GM12864 (cell line): Measurements from ENCODE around the gene STPG3.
A peak's percentile ranks its signal among the peaks of the same experiment; 100 is the strongest.

Experiments
- DNase-seq: peaks from one replicate; pipeline ENCODE4 v3.0.0-alpha.2; 2011; ENCODE audit warnings: low read depth
- H3K4me3 ChIP-seq: 2 replicates; pipeline ENCODE4 v1.5.1; 2011; ENCODE audit warnings: mild to moderate bottlenecking, low read depth, low read length, control low read depth
- CTCF ChIP-seq: IDR thresholded peaks from 2 replicates; pipeline ENCODE4 v1.5.1; 2011; ENCODE audit warnings: low read depth, mild to moderate bottlenecking, moderate library complexity, low read length, control low read depth, inconsistent platforms; ENCODE audit errors: missing control alignments

STPG3 gene

GRCh38 chr9:137299938-137300337 is 48.9 kb downstream of the STPG3 start:
- H3K4me3 ChIP-seq = no peak overlapping the region; the same call in 1 of the 2 replicates
- no peak for DNase-seq
- no peak for TF ChIP-seq CTCF

DNA sequence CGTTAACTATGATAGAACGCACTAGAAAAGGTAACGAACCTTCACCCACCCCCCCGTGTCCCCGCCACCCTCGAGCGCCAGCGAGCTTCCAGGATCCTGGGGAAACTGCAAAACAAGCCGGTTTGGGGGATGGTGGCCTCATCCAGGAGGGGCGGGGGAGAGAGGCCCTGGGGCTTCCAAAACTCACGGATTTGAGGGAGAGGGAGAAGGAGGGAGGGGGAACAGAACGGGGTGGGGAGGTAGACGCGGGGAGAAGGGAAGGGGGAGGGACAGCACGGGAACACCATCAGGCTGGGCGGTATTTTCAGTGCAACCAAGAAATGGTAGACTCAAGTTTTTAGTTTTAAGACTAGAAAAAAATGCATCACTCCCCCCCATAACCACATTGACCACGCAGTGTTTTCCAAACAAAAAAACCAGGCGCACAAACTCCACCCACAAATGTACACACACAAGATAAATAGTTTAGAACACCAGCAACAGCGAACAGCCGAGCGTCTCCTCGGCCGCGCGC is 49.5 kb downstream of the STPG3 start:
- TF ChIP-seq CTCF = no peak
- DNase-seq = no peak
- H3K4me3 ChIP-seq = peak overlapping the region; percentile 37

DNA sequence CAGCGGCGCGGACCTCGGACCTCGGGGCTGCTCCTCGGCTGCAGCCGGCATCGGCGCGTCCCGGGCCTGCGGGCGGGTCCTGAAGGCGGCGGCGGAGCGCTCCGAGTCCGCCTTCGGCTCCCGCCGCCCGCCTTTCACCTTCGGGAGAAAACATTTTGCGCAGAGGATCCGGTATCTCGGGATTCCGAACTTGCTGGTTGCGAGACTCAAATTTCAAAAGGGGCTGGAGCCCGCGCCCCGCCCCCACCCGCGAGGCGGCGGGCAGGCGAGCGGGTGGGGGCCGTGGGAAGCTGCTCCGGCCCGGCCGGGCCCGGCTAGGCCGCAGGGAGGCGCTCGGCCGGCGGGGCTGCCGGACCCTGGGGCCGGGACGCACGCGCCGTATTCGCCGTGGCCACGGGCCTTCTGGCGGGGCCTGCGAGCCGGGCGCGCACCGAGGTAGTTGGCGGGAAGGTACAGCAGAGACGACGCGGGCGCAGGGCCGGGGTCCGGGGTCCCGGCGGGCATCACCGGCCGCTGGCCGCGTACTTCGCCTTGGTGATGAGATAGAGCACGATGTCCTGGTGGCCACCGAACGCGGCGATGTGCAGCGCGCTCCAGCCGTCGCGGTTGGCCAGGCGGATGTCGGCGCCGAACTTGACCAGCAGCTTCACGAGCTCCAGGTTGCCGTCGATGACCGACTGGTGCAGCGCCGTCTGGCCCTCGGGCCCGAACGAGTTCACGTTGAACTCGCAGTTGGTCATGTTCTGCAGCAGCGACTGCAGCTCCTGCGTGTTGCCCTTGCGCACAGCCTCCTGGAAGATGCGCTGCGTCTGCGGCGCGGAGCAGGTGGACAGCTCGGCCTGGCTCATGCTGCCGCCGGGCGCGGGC is 50.2 kb downstream of the STPG3 start:
- no peak for TF ChIP-seq CTCF
- DNase-seq = no peak

DNA sequence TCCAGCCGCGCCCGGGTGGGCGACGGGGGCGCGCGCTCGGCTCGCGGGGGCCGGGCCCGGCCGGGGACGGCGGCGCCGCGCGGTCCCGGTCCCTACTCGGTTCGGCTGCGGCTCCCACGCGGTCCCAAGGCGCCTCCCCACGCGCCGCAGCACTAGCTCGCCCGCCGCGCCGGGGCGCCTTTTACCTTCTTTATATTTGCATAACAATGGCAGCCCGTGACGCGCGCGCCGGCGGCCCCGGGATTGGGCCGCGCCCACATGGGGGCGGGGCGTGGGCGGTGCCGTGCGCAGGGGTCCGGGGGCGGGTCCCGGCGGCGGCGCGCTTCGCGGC is 51.0 kb downstream of the STPG3 start, which contains the start of gene NRARP:
Gene NRARP, minus strand, starts transcription at position 154 of the 331 bp plus-strand sequence. CDS start 343 bp downstream, outside the sequence.
- H3K4me3 ChIP-seq = peak within 1 kb of the TSS; percentile 53
- no peak for TF ChIP-seq CTCF
- DNase-seq = no peak

More for the DNA sequence above, 50.2 kb downstream of the STPG3 start:
- peak overlapping the region; percentile 50 for H3K4me3 ChIP-seq

GRCh38 chr9:137302449-137303150 is 51.5 kb downstream of the STPG3 start:
- H3K4me3 ChIP-seq = peak overlapping the region; percentile 53
- no peak for DNase-seq
- peak; percentile 60 for TF ChIP-seq CTCF
